GM10847 (cell line): ENCODE data around the gene CCDC169.

Experiments used
- POLR2A ChIP-seq: IDR thresholded peaks from 2 replicates; pipeline ENCODE4 v1.6.1; 2011; ENCODE audit not compliant: insufficient read length; ENCODE audit errors: extremely low read depth

Gene CCDC169

GRCh38 chr13:36261976-36262375 lies 35.6 kb downstream of the CCDC169 start:
- no peak for TF ChIP-seq POLR2A

- no peak for TF ChIP-seq POLR2A
Measured at GRCh38 chr13:36261011-36261410, 36.6 kb downstream of the CCDC169 start.

GRCh38 chr13:36259361-36260137 lies 38.1 kb downstream of the CCDC169 start:
- TF ChIP-seq POLR2A, result no peak

- no peak for TF ChIP-seq POLR2A
Measured at GRCh38 chr13:36258831-36259230, 38.8 kb downstream of the CCDC169 start.

GRCh38 chr13:36251526-36251925 lies 46.1 kb downstream of the CCDC169 start:
- TF ChIP-seq POLR2A, result no peak

- no peak for TF ChIP-seq POLR2A
Measured at GRCh38 chr13:36251017-36251416, 46.6 kb downstream of the CCDC169 start.

- no peak for TF ChIP-seq POLR2A
Measured at GRCh38 chr13:36248700-36249099, 48.9 kb downstream of the CCDC169 start.

- no peak for TF ChIP-seq POLR2A
Measured at GRCh38 chr13:36244990-36245389, 52.6 kb downstream of the CCDC169 start.

- TF ChIP-seq POLR2A, result no peak
Measured at GRCh38 chr13:36244073-36244472, 53.5 kb downstream of the CCDC169 start.

- no peak for TF ChIP-seq POLR2A
Measured at GRCh38 chr13:36242761-36243160, 54.9 kb downstream of the CCDC169 start.

- no peak for TF ChIP-seq POLR2A
Measured at GRCh38 chr13:36231236-36231635, 66.4 kb downstream of the CCDC169 start.

GRCh38 chr13:36224730-36225129 lies 72.9 kb downstream of the CCDC169 start:
- no peak for TF ChIP-seq POLR2A

GRCh38 chr13:36219883-36220282 lies 77.7 kb downstream of the CCDC169 start:
- no peak for TF ChIP-seq POLR2A

- no peak for TF ChIP-seq POLR2A
Measured at GRCh38 chr13:36217456-36217855, 80.2 kb downstream of the CCDC169 start.

GRCh38 chr13:36214163-36214921 lies 83.3 kb downstream of the CCDC169 start, which contains the start of gene SOHLH2:
Gene SOHLH2 (minus strand): TSS chr13:36214556. CDS start chr13:36214526, 30 bp downstream.
- TF ChIP-seq POLR2A, result no peak

GRCh38 chr13:36212789-36213188 lies 84.8 kb downstream of the CCDC169 start:
- TF ChIP-seq POLR2A, result no peak
